Amniotic epithelial cell (primary cell): Measurements from ENCODE around the gene TAGLN2.

ENCODE experiments used
- DNase-seq: peaks from one replicate; pipeline ENCODE4 v3.0.0-alpha.2; 2010; ENCODE audit warnings: low read depth

Gene TAGLN2

GRCh38 chr1:159924791-159925718 lies at the start of gene TAGLN2:
Gene TAGLN2 (minus strand): TSS chr1:159925507. CDS start chr1:159920509, 4,998 bp downstream.
- DNase-seq: peak; percentile 91

GRCh38 chr1:159974350-159974965 lies 49.2 kb upstream of the TAGLN2 start:
- no peak for DNase-seq

GRCh38 chr1:159973350-159973940 lies 48.1 kb upstream of the TAGLN2 start:
- DNase-seq: no peak

- no peak for DNase-seq
Measured at GRCh38 chr1:159972443-159973205, 47.3 kb upstream of the TAGLN2 start.

- DNase-seq: no peak
Measured at GRCh38 chr1:159970932-159971342, 45.6 kb upstream of the TAGLN2 start.

- DNase-seq: no peak
Measured at GRCh38 chr1:159968901-159969300, 43.6 kb upstream of the TAGLN2 start.

- no peak for DNase-seq
Measured at GRCh38 chr1:159965263-159965662, 40.0 kb upstream of the TAGLN2 start.

GRCh38 chr1:159964144-159964543 lies 38.8 kb upstream of the TAGLN2 start:
- no peak for DNase-seq

GRCh38 chr1:159962176-159962575 lies 36.9 kb upstream of the TAGLN2 start:
- no peak for DNase-seq

GRCh38 chr1:159961636-159962035 lies 36.3 kb upstream of the TAGLN2 start:
- DNase-seq: no peak

GRCh38 chr1:159960721-159961381 lies 35.5 kb upstream of the TAGLN2 start:
- peak; percentile 91 for DNase-seq

- no peak for DNase-seq
Measured at GRCh38 chr1:159959451-159959850, 34.1 kb upstream of the TAGLN2 start.

- no peak for DNase-seq
Measured at GRCh38 chr1:159958719-159959380, 33.5 kb upstream of the TAGLN2 start.

- DNase-seq: no peak
Measured at GRCh38 chr1:159957824-159958268, 32.5 kb upstream of the TAGLN2 start.

- DNase-seq: no peak
Measured at GRCh38 chr1:159955456-159955855, 30.1 kb upstream of the TAGLN2 start.

- DNase-seq: peak; percentile 48
Measured at GRCh38 chr1:159953536-159954515, 28.5 kb upstream of the TAGLN2 start, which contains the start of gene SLAMF9. Gene SLAMF9 (minus strand): TSS chr1:159954237. CDS start chr1:159954137, 100 bp downstream.

- DNase-seq: no peak
Measured at GRCh38 chr1:159952932-159953331, 27.6 kb upstream of the TAGLN2 start.

GRCh38 chr1:159951551-159951950 lies 26.2 kb upstream of the TAGLN2 start:
- DNase-seq: no peak

GRCh38 chr1:159951016-159951415 lies 25.7 kb upstream of the TAGLN2 start:
- DNase-seq: no peak

- no peak for DNase-seq
Measured at GRCh38 chr1:159949981-159950381, 24.7 kb upstream of the TAGLN2 start.
